ENCODE results near the gene KCNG2.

Gene KCNG2

GRCh38 chr18:79805211-79805887, 7.6 kb downstream of the KCNG2 start:
- TF ChIP-seq ZFX (IDR thresholded peaks at IDR 0.05) = no peak
- no peak for TF ChIP-seq CTCF (conservative IDR thresholded peaks at IDR 0.05)
- no peak overlapping the region for H3K27ac ChIP-seq

GRCh38 chr18:79805926-79806487, 8.3 kb downstream of the KCNG2 start:
- no peak overlapping the region for H3K27ac ChIP-seq
- TF ChIP-seq CTCF (conservative IDR thresholded peaks at IDR 0.05) (no peak), ZFX (IDR thresholded peaks at IDR 0.05) (no peak)

GRCh38 chr18:79806976-79807841, 9.5 kb downstream of the KCNG2 start:
- H3K27ac ChIP-seq = no peak overlapping the region

GRCh38 chr18:79809482-79810192, 11.9 kb downstream of the KCNG2 start:
- TF ChIP-seq ZFX (IDR thresholded peaks at IDR 0.05) (no peak), CTCF (conservative IDR thresholded peaks at IDR 0.05) (no peak)
- H3K27ac ChIP-seq = no peak overlapping the region

More at GRCh38 chr18:79806976-79807841, 9.5 kb downstream of the KCNG2 start:
- TF ChIP-seq ZFX (IDR thresholded peaks at IDR 0.05) (no peak), CTCF (conservative IDR thresholded peaks at IDR 0.05) (no peak)

- TF ChIP-seq CTCF (conservative IDR thresholded peaks at IDR 0.05) (no peak), ZFX (IDR thresholded peaks at IDR 0.05) (no peak)
- no peak overlapping the region for H3K27ac ChIP-seq
Observed at GRCh38 chr18:79812052-79812451, 14.3 kb downstream of the KCNG2 start.

- no peak for TF ChIP-seq CTCF (conservative IDR thresholded peaks at IDR 0.05)
- TF ChIP-seq ZFX (IDR thresholded peaks at IDR 0.05) = no peak
- H3K27ac ChIP-seq = no peak overlapping the region
Observed at GRCh38 chr18:79814373-79814772, 16.6 kb downstream of the KCNG2 start.
